Measurements from ENCODE around the gene TPRA1.
A peak's percentile ranks its signal among the peaks of the same experiment; 100 is the strongest.

- peak in 1 of 6 experiments; percentile 14 for TF ChIP-seq CTCF (IDR thresholded peaks at IDR 0.05)
- peak in 1 of 4 donors; percentile 42 for TF ChIP-seq POLR2A (IDR thresholded peaks at IDR 0.05)
Observed at GRCh38 chr3:127590282-127590592, 296 bp downstream of the TPRA1 start.
